ENCODE data around the gene YPEL1. TPM values are rescaled to one million over a fixed set of nuclear protein-coding genes. Genes with fewer than 3 reads are reported as not detected.
"Not testable (repeated sequence)": the region's sequence is repeated elsewhere in the genome, so short reads cannot be mapped to it uniquely, and the experiment has no call there.

Gene YPEL1
- total RNA-seq, 1 experiment from 2014 or later: 1.2 TPM

- Histone ChIP-seq H3K4me1 (no peaks in the 10 kb centered on the region), H3K9me3 (no peaks in the 10 kb centered on the region), H3K36me3 (ENCODE audit: control insufficient read depth, insufficient read depth, low read length) (peaks cover 3% of the 10 kb centered on the region; the same call in 1 of the 2 replicates), H3K4me3 (ENCODE audit: low read depth, low read length) (no peak overlapping the region), H3K27me3 (replicated peaks; ENCODE audit: control insufficient read depth, insufficient read depth, low read length) (no peaks in the 10 kb centered on the region)
- Mint-ChIP-seq H3K27me3 (ENCODE audit: insufficient read depth, unreplicated experiment) (no peaks in the 10 kb centered on the region), H3K9me3 (ENCODE audit: unreplicated experiment) (no peaks in the 10 kb centered on the region), H3K4me1 (ENCODE audit: low read depth, unreplicated experiment) (no peaks in the 10 kb centered on the region), H3K27ac (ENCODE audit: unreplicated experiment) (no peak overlapping the region), H3K4me3 (ENCODE audit: unreplicated experiment) (no peak overlapping the region), H3K36me3 (ENCODE audit: insufficient read depth, unreplicated experiment) (peaks cover 46% of the 10 kb centered on the region)
- intact Hi-C loops (cut with micrococcal nuclease; ENCODE audit: unreplicated experiment): no loop called here
- ChIA-PET CTCF (no interaction called here), POLR2A (no interaction called here)
- BruUV-seq (replicated peaks): no TSS peak
- TF ChIP-seq CTCF (IDR thresholded peaks at IDR 0.05; ENCODE audit: insufficient read depth in 1 of 2, low read depth in 1 of 2, low read length in 1 of 2, severe bottlenecking in 1 of 2, unreplicated experiment in 1 of 2): no peak
- DNase-seq: no peak
Observed at GRCh38 chr22:21694394-21694793, 41.2 kb downstream of the YPEL1 start.

- ChIA-PET CTCF (no interaction called here), POLR2A (no interaction called here)
- Histone ChIP-seq H3K27me3 (replicated peaks; ENCODE audit: control insufficient read depth, insufficient read depth, low read length) (no peaks in the 10 kb centered on the region), H3K4me3 (ENCODE audit: low read depth, low read length) (no peak overlapping the region), H3K36me3 (ENCODE audit: control insufficient read depth, insufficient read depth, low read length) (peaks cover 3% of the 10 kb centered on the region; the same call in 1 of the 2 replicates), H3K9me3 (no peaks in the 10 kb centered on the region), H3K4me1 (no peaks in the 10 kb centered on the region)
- H3K27me3 Mint-ChIP-seq (ENCODE audit: insufficient read depth, unreplicated experiment): no peaks in the 10 kb centered on the region
- no peaks in the 10 kb centered on the region for H3K4me1 Mint-ChIP-seq (ENCODE audit: low read depth, unreplicated experiment)
- no peak for TF ChIP-seq CTCF (IDR thresholded peaks at IDR 0.05; ENCODE audit: insufficient read depth in 1 of 2, low read depth in 1 of 2, low read length in 1 of 2, severe bottlenecking in 1 of 2, unreplicated experiment in 1 of 2)
- intact Hi-C loops (cut with micrococcal nuclease; ENCODE audit: unreplicated experiment): no loop called here
- no peak overlapping the region for H3K4me3 Mint-ChIP-seq (ENCODE audit: unreplicated experiment)
- H3K9me3 Mint-ChIP-seq (ENCODE audit: unreplicated experiment): no peaks in the 10 kb centered on the region
- BruUV-seq (replicated peaks): no TSS peak
- no peak for DNase-seq
- H3K36me3 Mint-ChIP-seq (ENCODE audit: insufficient read depth, unreplicated experiment): peaks cover 50% of the 10 kb centered on the region
- H3K27ac Mint-ChIP-seq (ENCODE audit: unreplicated experiment): no peak overlapping the region
Observed at GRCh38 chr22:21693999-21694341, 41.6 kb downstream of the YPEL1 start.

GRCh38 chr22:21693333-21693998, 42.1 kb downstream of the YPEL1 start:
- H3K36me3 Mint-ChIP-seq (ENCODE audit: insufficient read depth, unreplicated experiment): peaks cover 53% of the 10 kb centered on the region
- H3K4me3 Mint-ChIP-seq (ENCODE audit: unreplicated experiment): no peak overlapping the region
- no peak overlapping the region for H3K27ac Mint-ChIP-seq (ENCODE audit: unreplicated experiment)
- DNase-seq: no peak
- no peak overlapping the region for H3K4me3 ChIP-seq (ENCODE audit: low read depth, low read length)
- POLR2A ChIA-PET: no interaction called here
- H3K4me1 Mint-ChIP-seq (ENCODE audit: low read depth, unreplicated experiment): no peaks in the 10 kb centered on the region
- H3K27me3 ChIP-seq (replicated peaks; ENCODE audit: control insufficient read depth, insufficient read depth, low read length): no peaks in the 10 kb centered on the region
- intact Hi-C loops (cut with micrococcal nuclease; ENCODE audit: unreplicated experiment): no loop called here
- no TSS peak for BruUV-seq (replicated peaks)
- H3K4me1 ChIP-seq: no peaks in the 10 kb centered on the region
- TF ChIP-seq CTCF (IDR thresholded peaks at IDR 0.05; ENCODE audit: insufficient read depth in 1 of 2, low read depth in 1 of 2, low read length in 1 of 2, severe bottlenecking in 1 of 2, unreplicated experiment in 1 of 2): no peak
- H3K9me3 ChIP-seq: no peaks in the 10 kb centered on the region
- CTCF ChIA-PET: no interaction called here
- no peaks in the 10 kb centered on the region for H3K27me3 Mint-ChIP-seq (ENCODE audit: insufficient read depth, unreplicated experiment)
- peaks cover 3% of the 10 kb centered on the region; the same call in 1 of the 2 replicates for H3K36me3 ChIP-seq (ENCODE audit: control insufficient read depth, insufficient read depth, low read length)
- H3K9me3 Mint-ChIP-seq (ENCODE audit: unreplicated experiment): no peaks in the 10 kb centered on the region

GRCh38 chr22:21692856-21693255, 42.7 kb downstream of the YPEL1 start:
- CTCF ChIA-PET; H3K9me3 ChIP-seq; H3K4me3 Mint-ChIP-seq (ENCODE audit: unreplicated experiment); intact Hi-C loops (cut with micrococcal nuclease; ENCODE audit: unreplicated experiment); H3K36me3 ChIP-seq (ENCODE audit: control insufficient read depth, insufficient read depth, low read length); H3K27ac Mint-ChIP-seq (ENCODE audit: unreplicated experiment); H3K9me3 Mint-ChIP-seq (ENCODE audit: unreplicated experiment); BruUV-seq (replicated peaks); H3K27me3 Mint-ChIP-seq (ENCODE audit: insufficient read depth, unreplicated experiment); POLR2A ChIA-PET; H3K27me3 ChIP-seq (replicated peaks; ENCODE audit: control insufficient read depth, insufficient read depth, low read length); H3K4me1 ChIP-seq; H3K4me1 Mint-ChIP-seq (ENCODE audit: low read depth, unreplicated experiment); H3K4me3 ChIP-seq (ENCODE audit: low read depth, low read length); DNase-seq: not testable (repeated sequence)
- H3K36me3 Mint-ChIP-seq (ENCODE audit: insufficient read depth, unreplicated experiment): peaks cover 53% of the 10 kb centered on the region

Data from Caco-2 (cell line).